PFSK-1 (cell line): ENCODE data around the gene KIF5C.

Experiments used
- FOXP2 ChIP-seq: optimal IDR thresholded peaks from 2 replicates; pipeline ENCODE3; 2011; ENCODE audit warnings: borderline replicate concordance, control low read depth, inconsistent platforms; ENCODE audit not compliant: insufficient read depth; ENCODE audit errors: extremely low read length, extremely low read depth
- POLR2AphosphoS5 ChIP-seq: IDR thresholded peaks from 2 replicates; pipeline ENCODE4 v1.6.1; 2012; ENCODE audit warnings: low read depth, mild to moderate bottlenecking, control low read depth, low read length, moderate library complexity
- SIN3A ChIP-seq: IDR thresholded peaks from 2 replicates; pipeline ENCODE4 v1.6.1; 2012; ENCODE audit warnings: mild to moderate bottlenecking, low read length, moderate library complexity, borderline replicate concordance; ENCODE audit not compliant: insufficient read depth
- TAF1 ChIP-seq: IDR thresholded peaks from 2 replicates; pipeline ENCODE4 v1.6.1; 2012; ENCODE audit warnings: low read length, control low read depth, borderline replicate concordance; ENCODE audit not compliant: insufficient read depth
- TF ChIP-seq, protein P1 (sequence below), 2 experiments: IDR thresholded peaks; 2 replicates each; pipeline versions ENCODE4 v1.6.1 to v1.8.0; 2011 to 2012; ENCODE audit warnings: low read depth in 2 of 2, low read length in 2 of 2, control low read depth in 1 of 2, inconsistent platforms in 1 of 2, mild to moderate bottlenecking in 1 of 2, moderate library complexity in 1 of 2; ENCODE audit not compliant: insufficient read depth in 1 of 2

KIF5C gene

DNA sequence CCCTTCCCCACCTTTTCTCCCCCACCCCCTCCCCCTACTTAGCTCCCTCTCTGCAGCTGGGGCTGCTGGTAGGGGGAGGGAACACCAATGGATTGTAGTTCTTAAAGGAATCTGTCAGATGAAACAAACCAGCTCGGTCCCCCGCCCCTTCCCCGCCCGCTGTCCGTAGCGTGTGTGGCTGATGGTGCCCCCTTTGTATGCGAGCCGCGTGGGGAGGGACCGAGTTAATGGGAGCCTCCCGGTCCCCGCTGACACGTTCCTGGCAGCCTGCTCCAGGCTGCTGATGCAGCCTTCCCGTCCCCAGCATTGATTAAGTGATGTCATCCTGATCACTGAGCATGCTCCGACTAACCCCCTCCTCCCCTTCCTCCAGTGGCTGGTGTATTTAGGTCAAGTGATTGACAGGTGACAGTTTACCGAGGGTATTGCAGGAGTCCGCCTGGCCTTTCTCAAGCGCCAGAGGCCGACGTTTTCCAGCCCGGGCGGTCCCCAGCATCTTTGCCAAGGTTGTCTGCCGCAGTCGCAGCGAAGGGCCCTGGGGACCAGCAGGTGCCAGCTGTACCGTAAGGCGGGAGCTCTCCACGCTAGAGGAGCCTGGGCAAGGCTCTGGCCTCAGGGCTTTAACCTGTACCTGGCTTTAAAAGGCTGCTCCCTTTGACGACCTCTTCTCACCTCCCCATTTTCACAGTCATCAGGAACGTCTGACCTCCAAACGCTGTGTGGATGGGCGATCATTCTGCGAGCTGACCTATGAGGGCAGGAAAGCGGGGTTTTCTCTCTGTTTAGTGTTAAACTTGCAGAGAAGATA lies 1.8 kb downstream of the KIF5C start:
- TF ChIP-seq SIN3A = no peak
- TF ChIP-seq, protein P1, sequence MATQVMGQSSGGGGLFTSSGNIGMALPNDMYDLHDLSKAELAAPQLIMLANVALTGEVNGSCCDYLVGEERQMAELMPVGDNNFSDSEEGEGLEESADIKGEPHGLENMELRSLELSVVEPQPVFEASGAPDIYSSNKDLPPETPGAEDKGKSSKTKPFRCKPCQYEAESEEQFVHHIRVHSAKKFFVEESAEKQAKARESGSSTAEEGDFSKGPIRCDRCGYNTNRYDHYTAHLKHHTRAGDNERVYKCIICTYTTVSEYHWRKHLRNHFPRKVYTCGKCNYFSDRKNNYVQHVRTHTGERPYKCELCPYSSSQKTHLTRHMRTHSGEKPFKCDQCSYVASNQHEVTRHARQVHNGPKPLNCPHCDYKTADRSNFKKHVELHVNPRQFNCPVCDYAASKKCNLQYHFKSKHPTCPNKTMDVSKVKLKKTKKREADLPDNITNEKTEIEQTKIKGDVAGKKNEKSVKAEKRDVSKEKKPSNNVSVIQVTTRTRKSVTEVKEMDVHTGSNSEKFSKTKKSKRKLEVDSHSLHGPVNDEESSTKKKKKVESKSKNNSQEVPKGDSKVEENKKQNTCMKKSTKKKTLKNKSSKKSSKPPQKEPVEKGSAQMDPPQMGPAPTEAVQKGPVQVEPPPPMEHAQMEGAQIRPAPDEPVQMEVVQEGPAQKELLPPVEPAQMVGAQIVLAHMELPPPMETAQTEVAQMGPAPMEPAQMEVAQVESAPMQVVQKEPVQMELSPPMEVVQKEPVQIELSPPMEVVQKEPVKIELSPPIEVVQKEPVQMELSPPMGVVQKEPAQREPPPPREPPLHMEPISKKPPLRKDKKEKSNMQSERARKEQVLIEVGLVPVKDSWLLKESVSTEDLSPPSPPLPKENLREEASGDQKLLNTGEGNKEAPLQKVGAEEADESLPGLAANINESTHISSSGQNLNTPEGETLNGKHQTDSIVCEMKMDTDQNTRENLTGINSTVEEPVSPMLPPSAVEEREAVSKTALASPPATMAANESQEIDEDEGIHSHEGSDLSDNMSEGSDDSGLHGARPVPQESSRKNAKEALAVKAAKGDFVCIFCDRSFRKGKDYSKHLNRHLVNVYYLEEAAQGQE (IDR thresholded peaks at IDR 0.05; ENCODE audit: insufficient read depth in 1 of 2, low read depth in 2 of 2, low read length in 2 of 2) = no peak
- TF ChIP-seq TAF1 = no peak

DNA sequence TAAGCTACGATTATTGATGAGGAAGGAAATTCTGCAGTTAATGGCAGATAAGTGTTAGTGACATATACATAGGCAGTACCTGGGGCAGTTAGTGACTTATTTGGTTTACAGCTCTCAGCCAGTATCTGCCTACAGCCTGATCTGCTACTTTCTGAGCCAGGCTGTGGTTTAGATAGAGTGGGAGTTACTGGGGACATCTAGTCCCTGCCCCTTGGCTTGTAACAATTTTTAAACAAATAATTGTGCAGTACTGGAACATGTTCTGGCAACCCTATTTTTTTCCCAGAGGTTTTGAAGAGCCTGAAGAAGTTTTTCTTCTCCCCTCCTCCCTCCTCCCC lies 2.3 kb downstream of the KIF5C start:
- TF ChIP-seq POLR2AphosphoS5 = no peak
- no peak for TF ChIP-seq SIN3A
- TF ChIP-seq TAF1 = no peak
- TF ChIP-seq FOXP2 = no peak
- TF ChIP-seq, protein P1 (IDR thresholded peaks at IDR 0.05; ENCODE audit: insufficient read depth in 1 of 2, low read depth in 2 of 2, low read length in 2 of 2) = no peak

DNA sequence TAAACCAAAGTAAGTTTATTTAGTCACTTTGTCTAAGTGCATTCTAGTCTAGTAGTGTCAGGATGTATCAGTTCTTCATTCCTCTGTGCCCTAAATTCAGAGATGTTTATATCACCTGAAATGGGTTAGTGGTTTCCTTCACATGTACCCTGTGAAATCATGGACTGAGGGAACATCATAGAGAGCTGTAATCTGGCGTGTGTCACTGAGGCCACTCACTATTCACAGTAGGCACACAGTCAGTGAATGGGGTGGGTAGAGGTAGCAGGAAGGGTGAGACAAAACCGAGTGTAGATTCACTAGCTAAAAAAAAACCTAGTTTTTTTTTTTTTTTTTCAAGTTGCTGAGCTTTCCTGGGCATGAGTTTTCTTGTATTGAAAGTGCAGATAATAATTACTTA lies 5.6 kb downstream of the KIF5C start:
- TF ChIP-seq TAF1 = no peak
- TF ChIP-seq FOXP2 = no peak
- TF ChIP-seq POLR2AphosphoS5 = no peak
- TF ChIP-seq SIN3A = no peak
- TF ChIP-seq, protein P1 (IDR thresholded peaks at IDR 0.05; ENCODE audit: insufficient read depth in 1 of 2, low read depth in 2 of 2, low read length in 2 of 2) = no peak

DNA sequence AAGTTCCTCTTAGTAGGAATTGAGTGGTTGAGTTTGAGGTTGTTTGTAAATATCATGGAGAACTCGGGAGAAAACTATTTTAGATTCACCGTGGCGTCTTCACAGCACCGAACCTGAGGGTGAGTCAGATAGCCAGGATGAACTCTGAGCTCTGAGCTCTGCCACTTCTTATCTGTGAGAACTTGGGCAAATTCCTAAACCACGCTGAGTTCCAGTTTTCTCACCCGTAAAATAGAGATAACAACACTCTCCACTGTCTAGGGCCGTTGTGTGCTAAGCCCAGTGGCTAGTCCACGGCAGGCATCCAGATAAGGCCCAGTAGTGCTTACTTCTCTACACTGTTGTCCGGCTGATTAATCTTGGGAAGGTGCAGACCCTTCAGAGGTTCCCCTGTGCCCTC lies 7.0 kb downstream of the KIF5C start:
- no peak for TF ChIP-seq SIN3A
- no peak for TF ChIP-seq POLR2AphosphoS5
- no peak for TF ChIP-seq FOXP2
- TF ChIP-seq, protein P1 (IDR thresholded peaks at IDR 0.05; ENCODE audit: insufficient read depth in 1 of 2, low read depth in 2 of 2, low read length in 2 of 2) = no peak
- TF ChIP-seq TAF1 = no peak

DNA sequence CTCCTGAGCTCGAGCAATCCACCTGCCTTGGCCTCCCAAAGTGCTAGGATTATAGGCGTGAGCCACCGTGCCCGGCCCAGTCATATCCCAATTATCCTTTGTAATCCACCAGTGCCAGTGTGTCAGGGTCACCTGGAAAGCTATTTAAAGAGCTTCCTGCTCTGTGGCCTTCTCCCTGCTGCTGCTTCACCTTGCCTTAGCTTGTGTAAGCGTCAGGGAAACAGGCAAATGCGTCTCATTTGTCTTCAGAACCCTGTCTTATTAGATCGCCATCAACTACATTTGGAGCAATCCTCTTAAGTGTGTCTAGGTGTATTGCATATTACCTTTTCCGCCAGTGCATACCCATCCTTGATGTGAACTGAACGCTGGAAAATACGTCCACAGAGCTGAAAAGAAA lies 10.2 kb downstream of the KIF5C start:
- TF ChIP-seq SIN3A (no peak), FOXP2 (no peak), POLR2AphosphoS5 (no peak), TAF1 (no peak)
- TF ChIP-seq, protein P1 (IDR thresholded peaks at IDR 0.05; ENCODE audit: insufficient read depth in 1 of 2, low read depth in 2 of 2, low read length in 2 of 2) = no peak
